Endothelial cell (in vitro differentiated cells): ENCODE results near the gene KCNB1. TPM values are rescaled to one million over a fixed set of nuclear protein-coding genes. Genes with fewer than 3 reads are reported as not detected.

ENCODE experiments used
- DNase-seq: peaks from one replicate; pipeline ENCODE4 v3.0.0; 2021; ENCODE audit warnings: low spot score
- H3K27ac Mint-ChIP-seq: one replicate; pipeline ENCODE4 v1.8.0; 2021; ENCODE audit warnings: mixed read lengths, inconsistent platforms; ENCODE audit not compliant: unreplicated experiment
- H3K27me3 Mint-ChIP-seq: one replicate; pipeline ENCODE4 v1.8.0; 2021; ENCODE audit warnings: mild to moderate bottlenecking, moderate library complexity, mixed read lengths, inconsistent platforms; ENCODE audit not compliant: unreplicated experiment
- H3K36me3 Mint-ChIP-seq: one replicate; pipeline ENCODE4 v1.8.0; 2021; ENCODE audit warnings: mild to moderate bottlenecking, low read depth, mixed read lengths, inconsistent platforms; ENCODE audit not compliant: unreplicated experiment
- H3K4me1 Mint-ChIP-seq: one replicate; pipeline ENCODE4 v1.8.0; 2021; ENCODE audit warnings: mild to moderate bottlenecking, mixed read lengths, inconsistent platforms; ENCODE audit not compliant: unreplicated experiment
- H3K4me3 Mint-ChIP-seq: one replicate; pipeline ENCODE4 v1.8.0; 2021; ENCODE audit warnings: mild to moderate bottlenecking, mixed read lengths, inconsistent platforms; ENCODE audit not compliant: unreplicated experiment
- H3K9me3 Mint-ChIP-seq: one replicate; pipeline ENCODE4 v1.8.0; 2021; ENCODE audit warnings: mixed read lengths, inconsistent platforms; ENCODE audit not compliant: unreplicated experiment
- CTCF ChIP-seq: fragments of 200-600 bp; sonication (generic); IDR thresholded peaks from one replicate; pipeline ENCODE4 v1.5.0; 2021; ENCODE audit warnings: antibody characterized with exemption; ENCODE audit not compliant: unreplicated experiment
- total RNA-seq: library from RNA; stranded (reverse); fragmentation: NEBNext Ultra II Directional; extraction: Animal tissue kit (Norgen Biotek cat#: 25700); gene quantifications from one replicate; pipeline ENCODE4 v1.2.1, GENCODE V29; 2021; ENCODE audit not compliant: unreplicated experiment

Gene KCNB1
- total RNA-seq, 1 donor from 2014 or later = 0.36 TPM

GRCh38 chr20:49394264-49394663 lies 88.2 kb downstream of the KCNB1 start:
- TF ChIP-seq CTCF = no peak
- no peak for DNase-seq
- peaks cover 9% of the 10 kb centered on the region for H3K27me3 Mint-ChIP-seq
- no peaks in the 10 kb centered on the region for H3K9me3 Mint-ChIP-seq
- no peak overlapping the region for H3K4me3 Mint-ChIP-seq
- H3K4me1 Mint-ChIP-seq = peaks cover 8% of the 10 kb centered on the region
- peaks cover 3% of the 10 kb centered on the region for H3K36me3 Mint-ChIP-seq
- H3K27ac Mint-ChIP-seq = no peak overlapping the region

GRCh38 chr20:49393803-49394202 lies 88.7 kb downstream of the KCNB1 start:
- Mint-ChIP-seq H3K4me1 (peaks cover 8% of the 10 kb centered on the region), H3K36me3 (peaks cover 3% of the 10 kb centered on the region), H3K9me3 (no peaks in the 10 kb centered on the region), H3K27ac (no peak overlapping the region), H3K27me3 (peaks cover 9% of the 10 kb centered on the region), H3K4me3 (no peak overlapping the region)
- no peak for TF ChIP-seq CTCF
- no peak for DNase-seq

GRCh38 chr20:49392745-49393144 lies 89.7 kb downstream of the KCNB1 start:
- peaks cover 3% of the 10 kb centered on the region for H3K36me3 Mint-ChIP-seq
- peaks cover 8% of the 10 kb centered on the region for H3K4me1 Mint-ChIP-seq
- TF ChIP-seq CTCF = no peak
- no peak overlapping the region for H3K27ac Mint-ChIP-seq
- no peak for DNase-seq
- no peaks in the 10 kb centered on the region for H3K9me3 Mint-ChIP-seq
- no peak overlapping the region for H3K4me3 Mint-ChIP-seq
- H3K27me3 Mint-ChIP-seq = peaks cover 9% of the 10 kb centered on the region

- H3K27ac Mint-ChIP-seq = no peak overlapping the region
- no peak for DNase-seq
- no peak for TF ChIP-seq CTCF
- H3K4me1 Mint-ChIP-seq = peaks cover 12% of the 10 kb centered on the region
- no peak overlapping the region for H3K4me3 Mint-ChIP-seq
- peaks cover 9% of the 10 kb centered on the region for H3K27me3 Mint-ChIP-seq
- H3K9me3 Mint-ChIP-seq = no peaks in the 10 kb centered on the region
- peaks cover 3% of the 10 kb centered on the region for H3K36me3 Mint-ChIP-seq
Measured at GRCh38 chr20:49391404-49392245, 90.8 kb downstream of the KCNB1 start.

- peaks cover 3% of the 10 kb centered on the region for H3K36me3 Mint-ChIP-seq
- no peaks in the 10 kb centered on the region for H3K9me3 Mint-ChIP-seq
- H3K27me3 Mint-ChIP-seq = peaks cover 9% of the 10 kb centered on the region
- no peak overlapping the region for H3K4me3 Mint-ChIP-seq
- peaks cover 12% of the 10 kb centered on the region for H3K4me1 Mint-ChIP-seq
- H3K27ac Mint-ChIP-seq = no peak overlapping the region
- no peak for TF ChIP-seq CTCF
- DNase-seq = no peak
Measured at GRCh38 chr20:49389854-49390253, 92.6 kb downstream of the KCNB1 start.
